ENCODE measurements around the gene ABCA7. TPM values are rescaled to one million over a fixed set of nuclear protein-coding genes. Genes with fewer than 3 reads are reported as not detected.

The ABCA7 gene
- total RNA-seq, 6 experiments from 2014 or later = 4.8 to 14.6 (median 9.1) TPM

- H3K9me3 ChIP-seq = no peaks in the 10 kb centered on the region
These were observed 38.3 kb upstream of the ABCA7 start for GRCh38 chr19:1001538-1002166.

DNA sequence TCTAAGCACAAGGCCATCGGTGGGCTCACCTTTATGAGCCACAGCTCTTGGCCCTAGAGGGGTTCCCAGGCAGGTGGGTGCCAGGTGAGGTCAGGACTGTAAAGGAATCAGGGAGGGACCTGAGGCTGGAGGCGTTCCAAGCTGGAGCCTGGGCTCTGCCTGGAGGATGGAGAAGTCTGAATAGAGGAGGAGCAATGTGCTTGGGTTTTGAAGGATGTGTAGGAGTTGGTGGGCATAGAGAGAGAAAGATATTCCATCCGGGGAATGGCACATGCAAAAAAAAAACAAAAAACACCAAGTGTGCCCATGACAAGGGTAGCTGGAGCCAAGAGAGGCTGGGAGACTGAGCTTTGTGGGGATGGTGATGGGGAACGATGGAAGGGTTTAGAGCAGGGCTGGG, 37.3 kb upstream of the ABCA7 start:
- Histone ChIP-seq H3K27me3 (peaks cover 0 to 14% of the 10 kb centered on the region in 2 donors), H3K9me3 (no peaks in the 10 kb centered on the region), H3K4me3 (no peak overlapping the region), H3K4me1 (no peaks in the 10 kb centered on the region), H3K36me3 (no peaks in the 10 kb centered on the region), H3K27ac (no peak overlapping the region)
- DNase-seq = no peak
- intact Hi-C loops (cut with DNase I) = no loop called here
- no peak for ATAC-seq
- TF ChIP-seq POLR2A (IDR thresholded peaks at IDR 0.05) (no peak), CTCF (IDR thresholded peaks at IDR 0.05) (no peak)
- 50% methylated on average over 4 of the region's 4 CpGs for WGBS (ENCODE audit: insufficient coverage, low coverage, low lambda C conversion rate, missing lambda C conversion rate)

More at GRCh38 chr19:1001538-1002166, 38.3 kb upstream of the ABCA7 start:
- Histone ChIP-seq H3K27ac (no peak overlapping the region), H3K4me1 (peaks cover 0 to under 1% (median 0%) of the 10 kb centered on the region in 4 donors), H3K36me3 (no peaks in the 10 kb centered on the region), H3K27me3 (peaks cover 0 to 16% of the 10 kb centered on the region in 2 donors), H3K4me3 (no peak overlapping the region)
- intact Hi-C loops (cut with DNase I) = no loop called here
- 0% methylated on average over 4 of the region's 20 CpGs for WGBS (ENCODE audit: insufficient coverage, low coverage, low lambda C conversion rate, missing lambda C conversion rate)
- DNase-seq = no peak
- peak; percentile 72 to 81 (median 79) for ATAC-seq
- TF ChIP-seq POLR2A (IDR thresholded peaks at IDR 0.05) (no peak), CTCF (IDR thresholded peaks at IDR 0.05) (peak; percentile 88 to 94 (median 90))

GRCh38 chr19:1003283-1003682, 36.6 kb upstream of the ABCA7 start:
- no peak for DNase-seq
- TF ChIP-seq CTCF (IDR thresholded peaks at IDR 0.05) = no peak
- TF ChIP-seq POLR2A (IDR thresholded peaks at IDR 0.05) = no peak
- WGBS (ENCODE audit: insufficient coverage, low coverage, low lambda C conversion rate, missing lambda C conversion rate) = no CpG with 5 or more reads among the region's 37 CpGs
- Histone ChIP-seq H3K27me3 (peaks cover 0 to 7% of the 10 kb centered on the region in 2 donors), H3K27ac (no peak overlapping the region), H3K4me3 (no peak overlapping the region), H3K4me1 (no peaks in the 10 kb centered on the region), H3K9me3 (no peaks in the 10 kb centered on the region), H3K36me3 (no peaks in the 10 kb centered on the region)
- no peak for ATAC-seq
- intact Hi-C loops (cut with DNase I) = no loop called here

GRCh38 chr19:1004204-1004802, 35.6 kb upstream of the ABCA7 start:
- peaks cover 0 to 6% of the 10 kb centered on the region in 2 donors for H3K27me3 ChIP-seq
- H3K4me3 ChIP-seq = no peak overlapping the region
- intact Hi-C loops (cut with DNase I) = no loop called here
- no peak overlapping the region for H3K27ac ChIP-seq
- ATAC-seq = no peak
- no peak for TF ChIP-seq CTCF (IDR thresholded peaks at IDR 0.05)
- H3K9me3 ChIP-seq = no peaks in the 10 kb centered on the region
- H3K36me3 ChIP-seq = peaks cover 0 to 2% (median 0%) of the 10 kb centered on the region in 4 donors
- WGBS (ENCODE audit: insufficient coverage, low coverage, low lambda C conversion rate, missing lambda C conversion rate) = 49% methylated on average over 4 of the region's 32 CpGs
- no peaks in the 10 kb centered on the region for H3K4me1 ChIP-seq
- no peak for DNase-seq

Measured in right lobe of liver (tissue), 6 donors.